ENCODE results near the gene EN1.

GRCh38 chr2:118833716-118834439, 13.6 kb downstream of the EN1 start:
- TF ChIP-seq CTCF (IDR thresholded peaks at IDR 0.05) (no peak), EP300 (IDR thresholded peaks at IDR 0.05) (no peak)
